CD4-positive, alpha-beta T cell treated with Interleukin-15 for 1 hour (primary cell): ENCODE results near the gene COG5.

ENCODE experiments used
- DNase-seq: peaks from one replicate; pipeline ENCODE4 v3.0.0-alpha.2; 2020

The COG5 gene

GRCh38 chr7:107321611-107322010, 242.1 kb downstream of the COG5 start:
- no peak for DNase-seq

GRCh38 chr7:107319724-107320228, 243.9 kb downstream of the COG5 start:
- no peak for DNase-seq

DNA sequence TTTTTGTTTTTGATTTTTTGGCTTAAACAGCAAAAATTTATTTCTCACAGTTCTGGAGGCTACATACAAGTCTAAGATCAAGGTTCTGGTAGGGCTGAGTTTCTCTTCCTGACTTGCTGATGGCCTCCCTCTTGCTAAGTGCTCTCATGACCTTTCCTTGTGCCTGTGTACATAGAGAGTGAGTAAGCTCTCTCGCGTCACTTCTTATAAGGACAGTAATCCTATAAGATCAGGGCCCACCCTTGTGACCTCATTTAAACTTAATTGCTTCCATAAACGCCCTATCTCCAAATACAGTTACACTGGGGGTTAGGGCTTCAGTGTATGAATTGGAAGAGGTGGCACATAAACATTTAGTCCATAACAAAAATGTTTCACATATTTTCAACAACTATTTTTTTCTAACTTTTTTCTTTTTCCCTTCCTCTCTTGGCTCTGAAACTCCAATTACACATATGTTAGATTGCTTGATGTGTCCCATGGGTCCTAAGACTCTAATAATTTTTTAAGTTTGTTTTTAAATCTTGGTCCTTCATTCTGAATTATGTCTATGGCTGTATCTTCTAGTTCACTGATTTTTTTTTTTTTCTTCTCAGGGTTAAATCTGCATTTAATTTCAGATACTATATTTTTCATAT, 245.1 kb downstream of the COG5 start:
- no peak for DNase-seq

- no peak for DNase-seq
Observed at GRCh38 chr7:107315716-107316220, 248.0 kb downstream of the COG5 start.

- DNase-seq = no peak
Observed at GRCh38 chr7:107313355-107313754, 250.4 kb downstream of the COG5 start.

DNA sequence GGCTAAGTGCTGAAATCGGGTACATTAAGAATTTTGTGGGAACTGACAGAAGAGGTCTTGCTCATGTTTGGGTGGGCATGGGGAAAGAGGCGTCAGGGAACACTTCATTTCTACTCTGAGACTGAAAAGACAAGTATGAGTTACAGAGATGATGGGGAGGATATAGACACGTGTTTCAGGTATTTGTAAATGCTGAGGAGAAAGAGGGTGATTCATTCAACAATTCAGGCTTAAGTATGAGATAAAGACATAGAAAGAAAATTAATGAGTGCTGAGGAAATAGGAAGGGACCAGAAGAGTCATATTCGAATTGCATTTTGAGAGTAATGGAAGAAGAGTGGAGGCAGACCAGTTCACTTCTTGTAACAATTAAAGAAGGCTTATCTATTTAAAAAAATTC, 251.3 kb downstream of the COG5 start:
- no peak for DNase-seq

DNA sequence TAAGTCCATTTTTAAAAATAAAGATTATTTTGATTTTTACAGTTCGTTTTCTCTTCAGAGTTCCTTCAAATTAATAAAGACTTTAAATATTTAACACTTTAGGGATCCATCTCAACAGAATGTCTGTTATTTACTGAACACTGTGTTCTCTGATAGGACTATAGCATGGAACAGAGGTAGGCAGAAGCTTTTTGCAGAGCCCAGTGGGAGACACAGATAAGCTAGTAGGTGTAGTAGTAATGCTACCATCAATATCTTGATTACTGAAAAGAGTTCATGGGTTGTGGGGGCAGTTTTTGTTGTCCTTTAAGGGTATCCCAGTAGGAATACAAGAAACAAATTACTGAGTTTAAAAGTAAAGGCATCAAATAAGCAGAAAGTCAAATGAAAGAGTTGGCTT, 254.4 kb downstream of the COG5 start:
- no peak for DNase-seq

DNA sequence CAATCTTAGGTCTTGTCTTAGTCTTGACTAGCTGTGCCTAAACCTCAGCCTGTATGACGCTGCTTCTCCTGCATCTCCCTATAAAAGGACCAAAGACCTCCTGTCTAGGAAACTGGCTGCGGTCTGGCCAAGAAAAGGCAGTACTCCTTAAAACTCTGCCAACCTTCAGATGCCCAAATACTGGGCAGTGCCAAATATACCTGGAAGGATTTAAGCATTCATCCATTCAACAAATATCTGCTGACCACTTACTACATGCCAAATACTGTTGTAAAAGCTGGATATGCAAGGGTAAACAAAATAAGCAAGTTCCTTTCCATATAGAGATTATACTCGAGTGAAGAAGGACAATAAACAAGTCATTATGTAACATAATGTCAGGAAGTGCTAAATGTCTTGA, 259.1 kb downstream of the COG5 start:
- DNase-seq = no peak

- no peak for DNase-seq
Observed at GRCh38 chr7:107304063-107304462, 259.7 kb downstream of the COG5 start.

- no peak for DNase-seq
Observed at GRCh38 chr7:107302250-107302847, 261.4 kb downstream of the COG5 start.

- DNase-seq = no peak
Observed at GRCh38 chr7:107294182-107294581, 269.5 kb downstream of the COG5 start.

DNA sequence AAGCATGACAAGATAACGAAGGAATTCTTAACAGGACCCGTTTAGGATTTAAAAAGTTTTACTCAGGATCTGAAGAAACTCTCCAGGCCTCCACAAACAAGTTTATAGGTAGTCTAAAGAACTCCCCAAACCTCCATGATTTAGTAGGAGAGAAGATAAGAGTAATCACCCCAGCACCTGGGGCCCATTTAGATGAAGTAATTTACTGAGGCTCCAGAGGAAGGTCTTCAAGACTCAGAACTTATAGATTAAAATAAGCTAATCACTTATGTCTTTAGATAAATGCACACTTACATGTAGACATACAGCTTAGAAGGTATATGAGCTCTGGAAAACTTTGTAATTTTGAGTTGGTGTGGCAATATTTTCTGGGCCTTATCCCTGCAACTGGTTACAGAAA, 271.1 kb downstream of the COG5 start:
- DNase-seq = no peak

DNA sequence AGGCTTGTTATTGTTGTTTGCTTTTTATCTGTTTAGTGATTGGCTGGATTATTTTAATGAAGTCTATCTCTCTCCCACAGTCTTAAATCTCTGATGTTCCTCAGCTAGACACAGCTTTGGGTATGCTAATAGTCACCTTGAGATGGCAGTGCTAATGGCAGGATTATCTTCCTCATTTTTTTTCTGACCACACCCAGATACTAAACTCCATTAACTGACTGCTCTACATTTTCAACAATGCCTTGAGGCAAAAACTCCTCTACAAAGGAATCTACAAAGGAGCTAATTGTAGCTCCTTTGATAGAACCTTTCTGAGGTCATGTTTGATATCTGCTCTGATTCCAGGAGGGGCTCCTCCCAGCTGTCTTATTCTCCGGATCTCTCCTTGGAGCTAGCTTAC, 272.3 kb downstream of the COG5 start:
- no peak for DNase-seq

DNA sequence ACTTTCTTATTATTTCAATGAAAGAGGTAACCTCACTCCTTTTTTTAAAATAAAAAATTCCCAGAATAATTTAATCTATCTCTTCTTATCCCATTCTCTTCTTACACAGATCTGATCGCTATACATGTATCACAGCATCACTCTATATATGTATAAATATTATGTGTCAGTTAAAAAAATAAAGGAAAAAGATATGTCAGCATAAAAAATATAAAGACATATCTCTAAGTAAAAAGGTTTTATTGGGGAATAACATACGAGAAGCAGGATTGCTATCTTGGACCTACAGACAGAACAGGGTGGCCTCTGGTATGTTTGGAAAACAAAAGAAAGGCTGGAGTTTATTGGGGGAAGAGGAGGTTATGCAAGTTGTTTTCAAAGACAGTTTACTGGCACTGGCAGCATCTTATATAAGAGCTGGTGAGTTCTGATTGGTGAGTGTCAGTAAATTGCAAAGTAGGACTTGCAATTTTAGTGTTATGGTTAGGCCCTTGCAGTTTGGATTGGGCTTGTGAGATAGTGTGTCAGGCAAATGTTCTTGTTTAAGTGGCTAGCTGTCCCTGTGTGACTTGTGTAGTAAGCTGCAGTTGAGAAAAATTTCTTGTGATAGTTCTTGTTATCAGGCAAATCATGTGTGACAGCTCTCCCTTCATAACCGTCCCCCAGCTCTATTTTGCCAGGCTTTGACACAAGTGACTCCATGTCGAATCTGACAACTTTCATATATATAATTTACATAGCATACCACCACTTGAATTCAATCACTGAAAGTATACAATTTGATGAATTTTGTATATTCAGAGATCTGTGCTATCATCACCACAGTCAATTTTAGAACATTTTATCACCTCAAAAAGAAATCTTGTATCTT, 276.7 kb downstream of the COG5 start:
- no peak for DNase-seq

DNA sequence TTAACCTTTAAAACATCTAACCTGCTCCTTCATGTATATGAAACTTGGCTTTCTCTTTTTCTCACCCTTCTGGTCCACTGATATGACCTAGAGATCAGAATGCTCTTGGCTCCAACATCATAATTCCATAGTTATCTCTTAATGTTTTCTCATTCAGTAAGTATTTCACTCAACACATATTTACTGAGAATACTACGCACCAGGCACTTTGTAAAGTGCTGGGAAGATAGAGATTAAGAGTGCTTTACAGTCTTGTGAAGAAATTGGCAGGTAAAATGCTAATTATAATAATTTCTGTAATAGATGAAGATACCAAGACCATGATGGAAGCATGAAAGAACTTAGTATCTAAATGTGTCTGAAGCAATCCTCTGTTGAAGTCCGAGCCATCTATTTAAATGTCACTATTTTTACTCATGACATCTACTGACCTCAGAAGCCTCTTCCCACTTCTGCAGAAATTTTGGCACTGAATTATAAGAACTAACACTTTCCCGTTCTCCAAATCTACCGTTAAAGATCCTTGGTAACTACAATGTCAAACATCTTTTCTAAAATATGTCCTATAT, 278.7 kb downstream of the COG5 start:
- DNase-seq = no peak

DNA sequence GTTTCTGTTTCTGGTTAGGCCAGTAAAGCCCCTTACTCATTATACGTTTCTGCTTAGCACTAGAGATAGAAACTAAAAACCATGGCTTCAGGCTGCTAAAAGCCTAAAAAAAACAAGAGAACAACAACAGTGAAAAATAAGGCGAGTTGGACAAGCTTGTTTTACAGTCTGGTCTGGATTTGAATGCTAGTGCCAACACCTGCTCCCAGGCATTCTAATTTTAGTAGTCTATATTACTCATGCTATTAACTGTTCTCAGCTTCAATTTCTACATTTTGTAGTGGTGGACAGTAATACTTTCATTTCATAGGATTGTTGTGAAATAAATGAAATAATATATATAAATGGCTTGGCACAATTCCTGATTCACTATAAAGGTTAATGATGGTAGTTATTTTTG, 286.4 kb downstream of the COG5 start:
- no peak for DNase-seq

DNA sequence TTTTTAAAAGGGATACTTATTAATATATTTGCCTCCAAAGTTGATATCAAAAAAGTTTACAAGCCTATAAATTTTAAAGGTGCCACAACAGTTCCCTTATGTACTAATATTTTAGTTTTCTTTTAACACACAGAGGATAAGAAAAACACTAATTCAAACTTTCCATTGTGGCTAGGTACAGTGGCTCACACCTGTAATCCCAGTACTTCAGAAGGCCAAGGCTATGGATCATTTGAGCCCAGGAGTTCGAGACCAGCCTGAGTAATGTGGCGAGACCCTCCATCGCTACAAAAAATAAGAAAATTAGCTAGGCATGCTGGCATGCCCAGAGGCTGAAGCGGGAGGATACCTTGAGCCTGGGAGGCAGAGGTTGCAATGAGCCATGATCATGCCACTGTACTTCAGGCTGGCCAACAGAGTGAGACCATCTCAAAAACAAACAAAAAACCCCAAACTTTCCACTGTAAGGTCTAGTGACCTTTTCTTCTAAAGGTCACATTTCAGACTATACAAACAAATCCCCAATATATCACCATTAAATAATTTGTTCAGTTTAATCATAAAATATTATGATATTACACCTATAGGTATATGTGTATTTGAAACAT, 287.4 kb downstream of the COG5 start:
- no peak for DNase-seq

DNA sequence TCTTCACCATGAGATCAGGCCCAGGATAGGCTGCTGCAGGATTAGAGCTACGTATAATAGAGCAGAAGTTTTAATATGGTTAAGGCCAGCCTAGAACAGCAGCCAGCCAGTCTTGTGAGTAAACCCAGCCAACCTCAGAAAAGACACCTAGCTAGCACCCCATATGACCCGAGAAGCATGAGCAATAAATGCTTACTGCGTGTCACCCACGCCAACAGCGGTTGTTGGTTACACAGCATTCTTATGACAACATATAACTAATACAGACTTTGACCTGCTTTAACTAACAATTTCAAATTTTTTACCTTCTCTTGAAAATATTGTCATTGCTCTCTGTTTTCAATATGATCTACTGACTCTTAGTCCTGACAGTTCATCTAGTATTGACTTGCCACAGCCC, 289.2 kb downstream of the COG5 start:
- DNase-seq = no peak

GRCh38 chr7:107269790-107270189, 293.9 kb downstream of the COG5 start:
- DNase-seq = no peak

- DNase-seq = no peak
Observed at GRCh38 chr7:107268594-107268993, 295.1 kb downstream of the COG5 start.

GRCh38 chr7:107267138-107267537, 296.6 kb downstream of the COG5 start:
- DNase-seq = no peak

- DNase-seq = no peak
Observed at GRCh38 chr7:107264723-107265122, 299.0 kb downstream of the COG5 start.

- no peak for DNase-seq
Observed at GRCh38 chr7:107262857-107263256, 300.9 kb downstream of the COG5 start.
